ENCODE measurements around the gene NFATC3. TPM values are rescaled to one million over a fixed set of nuclear protein-coding genes. Genes with fewer than 3 reads are reported as not detected.
A peak's percentile ranks its signal among the peaks of the same experiment; 100 is the strongest.

NFATC3 gene
- total RNA-seq, 1 experiment from 2014 or later = 53.9 TPM

GRCh38 chr16:68273459-68273858 is 188.3 kb downstream of the NFATC3 start:
- Histone ChIP-seq H3K27me3 (no peaks in the 10 kb centered on the region), H3K27ac (no peak overlapping the region), H3K4me3 (no peak overlapping the region), H3K4me1 (peaks cover 11% of the 10 kb centered on the region), H3K9me3 (replicated peaks) (no peaks in the 10 kb centered on the region), H3K36me3 (0 out of 2 replicates have a peak, but pooled peaks cover 2% of the 10 kb centered on the region)
- no peak for DNase-seq

DNA sequence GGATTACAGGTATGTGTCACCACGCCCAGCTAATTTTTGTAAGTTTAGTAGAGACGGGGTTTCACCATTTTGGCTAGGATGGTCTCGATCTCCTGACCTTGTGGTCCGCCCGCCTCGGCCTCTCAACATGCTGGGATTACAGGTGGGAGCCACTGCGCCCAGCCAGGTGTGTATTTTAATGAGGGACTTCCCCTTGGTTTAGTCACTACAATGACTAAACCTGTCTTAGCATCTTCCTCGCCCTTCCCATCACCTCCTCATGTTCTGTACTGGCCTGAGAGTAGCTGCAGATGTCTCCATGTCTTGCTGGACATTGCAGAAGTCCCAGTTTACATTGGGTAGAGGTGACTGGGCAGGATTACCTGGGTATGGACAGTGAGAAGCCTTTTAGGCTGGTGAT is 188.7 kb downstream of the NFATC3 start:
- Histone ChIP-seq H3K36me3 (0 out of 2 replicates have a peak, but pooled peaks cover 2% of the 10 kb centered on the region), H3K9me3 (replicated peaks) (no peaks in the 10 kb centered on the region), H3K27me3 (no peaks in the 10 kb centered on the region), H3K27ac (no peak overlapping the region), H3K4me1 (peaks cover 11% of the 10 kb centered on the region), H3K4me3 (no peak overlapping the region)
- DNase-seq = no peak

DNA sequence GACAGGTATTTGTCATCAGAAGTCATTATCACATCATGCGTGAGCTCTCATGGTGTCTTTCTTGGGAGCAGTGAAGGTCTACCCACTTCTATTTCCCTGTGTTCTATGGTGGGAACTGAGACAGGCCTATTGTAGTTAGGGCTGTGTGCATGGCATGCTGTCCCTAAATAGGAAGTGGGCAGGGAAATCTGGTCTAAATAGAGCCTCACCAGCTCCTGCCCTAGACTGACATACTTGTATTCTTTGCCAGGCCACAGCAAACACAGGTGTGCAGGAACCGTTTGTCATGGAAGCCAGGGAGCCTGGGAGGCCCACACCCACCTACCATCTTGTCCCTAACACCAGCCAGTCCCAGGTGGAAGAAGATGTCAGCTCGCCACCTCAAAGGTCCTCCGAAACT is 189.3 kb downstream of the NFATC3 start:
- Histone ChIP-seq H3K36me3 (0 out of 2 replicates have a peak, but pooled peaks cover 2% of the 10 kb centered on the region), H3K4me3 (no peak overlapping the region), H3K27ac (no peak overlapping the region), H3K9me3 (replicated peaks) (no peaks in the 10 kb centered on the region), H3K27me3 (no peaks in the 10 kb centered on the region), H3K4me1 (peaks cover 11% of the 10 kb centered on the region)
- no peak for DNase-seq

- DNase-seq = peak; percentile 48 to 73
- 0 out of 2 replicates have a peak, but pooled peaks cover 2% of the 10 kb centered on the region for H3K36me3 ChIP-seq
- H3K27me3 ChIP-seq = no peaks in the 10 kb centered on the region
- H3K4me1 ChIP-seq = peaks cover 11% of the 10 kb centered on the region
- no peak overlapping the region for H3K4me3 ChIP-seq
- H3K27ac ChIP-seq = peak overlapping the region; percentile 44; the same call in 1 of the 2 replicates
- H3K9me3 ChIP-seq (replicated peaks) = no peaks in the 10 kb centered on the region
Measured at GRCh38 chr16:68275611-68276191, 190.5 kb downstream of the NFATC3 start.

DNA sequence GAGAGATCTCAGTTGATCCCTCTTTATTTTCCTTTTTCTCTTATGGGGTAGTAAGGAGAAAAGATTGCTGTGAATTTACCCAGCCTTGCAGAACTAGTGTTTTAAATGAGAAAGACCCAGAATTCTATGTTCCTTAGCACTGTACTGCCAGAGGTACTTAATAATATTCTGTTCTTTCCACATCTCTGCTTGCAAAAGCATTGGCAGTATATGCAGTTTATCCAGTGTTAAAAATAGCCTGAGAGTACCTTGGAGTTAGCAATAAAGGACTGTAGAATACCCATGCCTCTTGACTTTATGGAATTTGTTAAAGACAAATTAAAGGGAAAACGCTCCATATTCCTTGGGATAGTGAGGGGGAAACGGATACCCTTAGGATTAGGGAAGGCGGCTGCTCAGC is 191.1 kb downstream of the NFATC3 start:
- Histone ChIP-seq H3K4me1 (peaks cover 11% of the 10 kb centered on the region), H3K36me3 (0 out of 2 replicates have a peak, but pooled peaks cover 2% of the 10 kb centered on the region), H3K27ac (peak overlapping the region; percentile 44; the same call in 1 of the 2 replicates), H3K4me3 (no peak overlapping the region), H3K27me3 (no peaks in the 10 kb centered on the region), H3K9me3 (replicated peaks) (no peaks in the 10 kb centered on the region)
- no peak for DNase-seq

Other genes starting within 250 kb of the NFATC3 start
- gene THAP11, start 243.1 kb upstream of the NFATC3 start, total RNA-seq (2014; rRNA removed; shearing (Covaris generic)) = 24.8 and 27.1 TPM in 2 replicates
- 164 and 177 TPM in 2 replicates for gene NUTF2, start 238.4 kb upstream of the NFATC3 start, total RNA-seq (2014; rRNA removed; shearing (Covaris generic))
- 15.4 and 18.8 TPM in 2 replicates for gene CENPT, start 237.7 kb upstream of the NFATC3 start, total RNA-seq (2014; rRNA removed; shearing (Covaris generic))
- gene EDC4, start 212.3 kb upstream of the NFATC3 start, total RNA-seq (2014; rRNA removed; shearing (Covaris generic)) = 40.9 and 43.5 TPM in 2 replicates
- not detected in 2 replicates for gene NRN1L, start 200.5 kb upstream of the NFATC3 start, total RNA-seq (2014; rRNA removed; shearing (Covaris generic))
- 5.6 and 6.1 TPM in 2 replicates for gene PSKH1, start 192.1 kb upstream of the NFATC3 start, total RNA-seq (2014; rRNA removed; shearing (Covaris generic))
- 0.99 and 1.7 TPM in 2 replicates for gene CTRL, start 153.5 kb upstream of the NFATC3 start, total RNA-seq (2014; rRNA removed; shearing (Covaris generic))
- 7.4 and 7.6 TPM in 2 replicates for gene PSMB10, start 148.5 kb upstream of the NFATC3 start, total RNA-seq (2014; rRNA removed; shearing (Covaris generic))
- gene LCAT, start 141.2 kb upstream of the NFATC3 start, total RNA-seq (2014; rRNA removed; shearing (Covaris generic)) = 2.3 and 4.5 TPM in 2 replicates
- 12.6 and 15.1 TPM in 2 replicates for gene SLC12A4, start 116.7 kb upstream of the NFATC3 start, total RNA-seq (2014; rRNA removed; shearing (Covaris generic))
- not detected in 2 replicates for gene DPEP3, start 104.9 kb upstream of the NFATC3 start, total RNA-seq (2014; rRNA removed; shearing (Covaris generic))
- gene DPEP2, start 85.9 kb upstream of the NFATC3 start, total RNA-seq (2014; rRNA removed; shearing (Covaris generic)) = not detected in 2 replicates
- gene DPEP2NB, start 69.5 kb upstream of the NFATC3 start, total RNA-seq (2014; rRNA removed; shearing (Covaris generic)) = not detected in 2 replicates
- gene DDX28, start 62.1 kb upstream of the NFATC3 start, total RNA-seq (2014; rRNA removed; shearing (Covaris generic)) = 9.4 and 9.9 TPM in 2 replicates
- 8.6 and 9.0 TPM in 2 replicates for gene DUS2, start 62.1 kb upstream of the NFATC3 start, total RNA-seq (2014; rRNA removed; shearing (Covaris generic))
- gene ESRP2, start 150.8 kb downstream of the NFATC3 start, total RNA-seq (2014; rRNA removed; shearing (Covaris generic)) = 0.24 TPM in 1 of 2 replicates, not detected in the other
- 7.4 and 9.0 TPM in 2 replicates for gene PLA2G15, start 160.0 kb downstream of the NFATC3 start, total RNA-seq (2014; rRNA removed; shearing (Covaris generic))
- 17.4 TPM in 2 replicates for gene SLC7A6, start 179.2 kb downstream of the NFATC3 start, total RNA-seq (2014; rRNA removed; shearing (Covaris generic))
- 7.9 and 11.5 TPM in 2 replicates for gene SLC7A6OS, start 225.6 kb downstream of the NFATC3 start, total RNA-seq (2014; rRNA removed; shearing (Covaris generic))
- 34.7 and 39.5 TPM in 2 replicates for gene PRMT7, start 225.6 kb downstream of the NFATC3 start, total RNA-seq (2014; rRNA removed; shearing (Covaris generic))